ENCODE results near the gene FAM83E. TPM values are rescaled to one million over a fixed set of nuclear protein-coding genes. Genes with fewer than 3 reads are reported as not detected.

The FAM83E gene
- total and polyA plus RNA-seq, 10 of the 15 experiments (the other 5 are each of a cell fraction or from before 2014, with no cell fraction given): 0.14 to 2.5 (median 0.33) TPM; not detected in 4

GRCh38 chr19:48660852-48661710, 46.2 kb upstream of the FAM83E start (continued):
- TF ChIP-seq, protein P1, sequence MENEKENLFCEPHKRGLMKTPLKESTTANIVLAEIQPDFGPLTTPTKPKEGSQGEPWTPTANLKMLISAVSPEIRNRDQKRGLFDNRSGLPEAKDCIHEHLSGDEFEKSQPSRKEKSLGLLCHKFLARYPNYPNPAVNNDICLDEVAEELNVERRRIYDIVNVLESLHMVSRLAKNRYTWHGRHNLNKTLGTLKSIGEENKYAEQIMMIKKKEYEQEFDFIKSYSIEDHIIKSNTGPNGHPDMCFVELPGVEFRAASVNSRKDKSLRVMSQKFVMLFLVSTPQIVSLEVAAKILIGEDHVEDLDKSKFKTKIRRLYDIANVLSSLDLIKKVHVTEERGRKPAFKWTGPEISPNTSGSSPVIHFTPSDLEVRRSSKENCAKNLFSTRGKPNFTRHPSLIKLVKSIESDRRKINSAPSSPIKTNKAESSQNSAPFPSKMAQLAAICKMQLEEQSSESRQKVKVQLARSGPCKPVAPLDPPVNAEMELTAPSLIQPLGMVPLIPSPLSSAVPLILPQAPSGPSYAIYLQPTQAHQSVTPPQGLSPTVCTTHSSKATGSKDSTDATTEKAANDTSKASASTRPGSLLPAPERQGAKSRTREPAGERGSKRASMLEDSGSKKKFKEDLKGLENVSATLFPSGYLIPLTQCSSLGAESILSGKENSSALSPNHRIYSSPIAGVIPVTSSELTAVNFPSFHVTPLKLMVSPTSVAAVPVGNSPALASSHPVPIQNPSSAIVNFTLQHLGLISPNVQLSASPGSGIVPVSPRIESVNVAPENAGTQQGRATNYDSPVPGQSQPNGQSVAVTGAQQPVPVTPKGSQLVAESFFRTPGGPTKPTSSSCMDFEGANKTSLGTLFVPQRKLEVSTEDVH (IDR thresholded peaks at IDR 0.05; ENCODE audit: low read depth, partially characterized antibody): peak; percentile 93
- TF ChIP-seq HSF1 (IDR thresholded peaks at IDR 0.05; ENCODE audit: low read depth, low read length) (peak; percentile 80; the same call in 1 of the 2 replicates), WRNIP1 (IDR thresholded peaks at IDR 0.05; ENCODE audit: borderline replicate concordance, low read depth, low read length) (no peak), JUND (IDR thresholded peaks at IDR 0.05; ENCODE audit: low read depth, low read length) (peak; percentile 87), SREBF1 (IDR thresholded peaks at IDR 0.05; ENCODE audit: low read length) (peak; percentile 63; the same call in 1 of the 2 replicates), CEBPB (IDR thresholded peaks at IDR 0.05; ENCODE audit: borderline replicate concordance in 1 of 2, low read depth in 2 of 2, low read length in 2 of 2) (peak in 1 of 2 experiments; percentile 59; a peak in 1 of 4 replicates), YY1 (IDR thresholded peaks at IDR 0.05; ENCODE audit: low read depth, low read length) (0 out of 2 replicates have a peak, but pooled peaks have one; percentile 5), RB1 (IDR thresholded peaks at IDR 0.05; ENCODE audit: borderline replicate concordance) (peak; percentile 100), CREM (IDR thresholded peaks at IDR 0.05; ENCODE audit: low read depth) (peak; percentile 95), CBX5 (IDR thresholded peaks at IDR 0.05; ENCODE audit: low read depth) (no peak), CREB1 (IDR thresholded peaks at IDR 0.05; ENCODE audit: low read depth) (peak; percentile 95), ZNF24 (IDR thresholded peaks at IDR 0.05) (no peak), ATF2 (IDR thresholded peaks at IDR 0.05; ENCODE audit: low read length) (no peak), ATF7 (IDR thresholded peaks at IDR 0.05; ENCODE audit: low read depth) (peak; percentile 100), GATAD2B (conservative IDR thresholded peaks at IDR 0.05; ENCODE audit: low read depth) (0 out of 2 replicates have a peak, but pooled peaks have one; percentile 14), NFXL1 (IDR thresholded peaks at IDR 0.05; ENCODE audit: borderline replicate concordance) (no peak), SKIL (IDR thresholded peaks at IDR 0.05; ENCODE audit: low read depth, poor library complexity, severe bottlenecking) (peak; percentile 18)
- TF ChIP-seq, protein P2, sequence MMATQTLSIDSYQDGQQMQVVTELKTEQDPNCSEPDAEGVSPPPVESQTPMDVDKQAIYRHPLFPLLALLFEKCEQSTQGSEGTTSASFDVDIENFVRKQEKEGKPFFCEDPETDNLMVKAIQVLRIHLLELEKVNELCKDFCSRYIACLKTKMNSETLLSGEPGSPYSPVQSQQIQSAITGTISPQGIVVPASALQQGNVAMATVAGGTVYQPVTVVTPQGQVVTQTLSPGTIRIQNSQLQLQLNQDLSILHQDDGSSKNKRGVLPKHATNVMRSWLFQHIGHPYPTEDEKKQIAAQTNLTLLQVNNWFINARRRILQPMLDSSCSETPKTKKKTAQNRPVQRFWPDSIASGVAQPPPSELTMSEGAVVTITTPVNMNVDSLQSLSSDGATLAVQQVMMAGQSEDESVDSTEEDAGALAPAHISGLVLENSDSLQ (IDR thresholded peaks at IDR 0.05): peak; percentile 31; the same call in 1 of the 2 replicates
- TF ChIP-seq, protein P3, sequence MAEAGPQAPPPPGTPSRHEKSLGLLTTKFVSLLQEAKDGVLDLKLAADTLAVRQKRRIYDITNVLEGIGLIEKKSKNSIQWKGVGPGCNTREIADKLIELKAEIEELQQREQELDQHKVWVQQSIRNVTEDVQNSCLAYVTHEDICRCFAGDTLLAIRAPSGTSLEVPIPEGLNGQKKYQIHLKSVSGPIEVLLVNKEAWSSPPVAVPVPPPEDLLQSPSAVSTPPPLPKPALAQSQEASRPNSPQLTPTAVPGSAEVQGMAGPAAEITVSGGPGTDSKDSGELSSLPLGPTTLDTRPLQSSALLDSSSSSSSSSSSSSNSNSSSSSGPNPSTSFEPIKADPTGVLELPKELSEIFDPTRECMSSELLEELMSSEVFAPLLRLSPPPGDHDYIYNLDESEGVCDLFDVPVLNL (IDR thresholded peaks at IDR 0.05; ENCODE audit: low read depth, low read length): peak; percentile 62

Measured in GM12878 (cell line).